HG03342 (cell line): ENCODE measurements around the gene MYO5B.

ENCODE experiments used
- ATAC-seq: cut with Tn5 transposase; IDR thresholded peaks from one replicate; pipeline ENCODE4 v1.9.1; 2021; ENCODE audit warnings: mild to moderate bottlenecking, moderate library complexity; ENCODE audit not compliant: unreplicated experiment

Gene MYO5B

GRCh38 chr18:49931760-49932159, 263.2 kb downstream of the MYO5B start:
- no peak for ATAC-seq

DNA sequence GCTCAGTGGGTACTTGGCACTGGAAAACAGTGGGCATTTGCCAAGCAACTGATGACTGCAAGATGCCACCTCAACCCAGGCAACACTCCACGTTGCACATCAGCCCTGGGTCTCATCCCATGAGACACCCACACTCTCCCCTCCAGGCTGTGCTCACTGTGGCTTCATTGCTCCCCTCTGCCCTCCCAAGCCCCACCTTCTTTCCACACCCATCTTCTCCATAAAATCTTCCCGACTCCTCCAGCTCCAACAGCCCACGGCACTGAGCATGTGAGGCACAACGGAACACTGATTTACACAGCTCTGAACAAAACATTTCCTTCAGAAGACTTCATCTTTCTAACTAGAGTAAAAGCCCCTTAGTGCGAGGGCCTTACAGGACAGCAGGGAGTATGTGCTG, 263.8 kb downstream of the MYO5B start:
- no peak for ATAC-seq

- ATAC-seq = no peak
These were observed 268.7 kb downstream of the MYO5B start for GRCh38 chr18:49926106-49926745.

DNA sequence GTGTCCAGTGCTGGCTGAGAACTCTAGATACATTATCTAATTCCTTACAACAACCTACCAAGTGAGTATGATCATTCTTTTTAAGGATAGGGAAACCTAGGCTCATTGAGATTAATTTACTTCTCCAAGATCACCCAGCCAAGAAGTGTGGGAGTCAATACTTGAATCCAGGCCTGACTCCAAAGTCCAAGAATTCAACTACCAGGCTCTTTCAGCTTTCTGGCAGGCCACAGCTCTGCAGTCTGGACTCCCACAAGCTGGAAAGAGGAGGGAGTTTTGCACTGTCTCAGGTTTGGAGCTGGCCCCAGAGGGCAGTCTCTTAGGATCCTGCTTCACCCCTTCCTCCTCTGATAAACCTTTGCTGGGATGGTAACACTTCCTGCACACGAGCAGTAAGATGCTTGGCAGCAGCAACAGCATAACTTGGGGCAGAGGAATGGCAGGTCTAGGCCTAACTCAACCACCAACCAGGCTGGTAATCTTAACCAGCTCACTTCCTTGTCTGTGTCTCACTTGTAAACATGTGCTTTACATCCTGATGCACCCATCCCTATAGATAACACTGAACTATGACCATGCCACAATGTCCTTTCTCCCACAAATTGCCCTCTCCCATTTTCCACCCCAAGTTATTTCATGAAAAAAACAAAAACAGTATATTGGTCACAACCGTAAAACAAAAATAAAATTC, 270.5 kb downstream of the MYO5B start:
- ATAC-seq = no peak

DNA sequence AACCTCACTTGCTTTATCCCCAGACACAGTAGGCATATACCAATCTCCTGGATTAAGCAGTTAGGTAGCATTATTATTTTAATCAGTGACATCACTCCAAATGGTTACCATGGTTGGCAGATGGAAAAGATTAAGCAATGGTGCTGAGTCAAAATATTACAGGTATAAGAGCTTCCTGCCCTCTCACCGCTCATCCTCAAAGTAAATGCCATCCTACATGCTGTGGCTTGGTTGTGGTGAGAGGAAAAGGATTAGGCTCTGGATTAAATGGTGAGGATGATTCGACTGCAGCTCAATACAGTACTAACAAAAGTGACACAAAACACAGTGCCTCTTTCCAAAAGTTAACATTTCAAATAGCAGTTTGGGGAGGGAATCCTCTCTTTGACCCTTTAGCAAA, 272.7 kb downstream of the MYO5B start:
- no peak for ATAC-seq

GRCh38 chr18:49921318-49921985, 273.5 kb downstream of the MYO5B start:
- ATAC-seq = no peak

DNA sequence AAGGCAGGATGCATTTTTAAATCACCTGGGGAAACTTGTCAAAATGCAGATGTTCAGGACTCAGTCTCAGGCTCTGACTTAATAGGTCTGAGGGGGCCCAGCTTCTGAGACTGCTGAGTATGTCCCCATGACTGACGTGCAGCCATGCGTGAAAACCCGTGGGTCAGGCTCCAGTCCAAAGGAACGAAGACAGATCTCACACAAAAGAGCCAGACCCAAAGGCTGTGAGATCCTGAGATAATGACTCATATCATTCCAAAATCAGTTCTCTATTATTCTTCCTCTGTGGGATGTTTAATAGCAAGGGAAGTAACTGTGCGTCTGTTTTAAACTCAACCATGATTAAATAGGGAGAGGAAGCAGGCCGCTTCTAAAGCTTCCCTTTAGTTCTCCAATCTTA, 274.2 kb downstream of the MYO5B start:
- no peak for ATAC-seq

DNA sequence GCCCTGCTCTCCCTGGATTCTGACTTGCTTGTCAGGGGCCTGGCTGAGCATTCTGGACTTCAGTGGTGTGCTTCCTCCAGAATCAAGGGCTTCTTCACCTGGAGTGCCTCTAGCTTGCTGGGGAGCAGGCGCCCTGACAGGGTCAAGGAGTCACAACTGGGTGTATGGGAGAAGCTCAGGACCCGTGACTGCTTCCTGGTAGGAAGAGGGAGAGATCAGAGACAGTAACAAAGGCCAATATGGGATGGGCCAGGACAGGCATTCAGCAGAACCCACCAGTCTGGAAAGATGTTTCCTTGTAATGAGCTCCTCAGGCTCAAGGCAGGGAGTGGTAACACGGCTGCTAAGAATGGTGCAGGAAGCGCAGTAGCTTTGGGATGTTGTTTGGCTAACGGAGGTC, 277.2 kb downstream of the MYO5B start:
- no peak for ATAC-seq

GRCh38 chr18:49915352-49915751, 279.6 kb downstream of the MYO5B start:
- no peak for ATAC-seq

GRCh38 chr18:49913221-49913620, 281.7 kb downstream of the MYO5B start:
- no peak for ATAC-seq

DNA sequence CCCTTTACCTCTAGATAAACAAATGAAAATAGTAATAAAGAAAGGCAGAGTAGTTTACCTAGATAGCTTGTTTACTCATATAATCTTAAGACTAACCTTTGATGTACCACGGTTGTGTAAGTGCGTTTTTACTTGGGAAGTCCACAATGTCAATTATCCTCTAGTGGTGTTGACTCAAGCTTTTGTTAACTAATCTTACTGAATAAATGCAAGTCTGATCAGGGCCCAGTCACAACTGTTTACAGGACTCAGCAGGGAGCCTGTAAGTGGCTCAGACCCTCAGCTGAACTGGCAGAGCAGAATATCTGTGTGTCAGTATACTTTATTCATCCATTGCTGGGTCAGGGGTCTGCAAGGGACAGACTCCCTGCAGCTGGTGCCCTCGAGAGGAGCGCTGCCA, 283.5 kb downstream of the MYO5B start:
- no peak for ATAC-seq

DNA sequence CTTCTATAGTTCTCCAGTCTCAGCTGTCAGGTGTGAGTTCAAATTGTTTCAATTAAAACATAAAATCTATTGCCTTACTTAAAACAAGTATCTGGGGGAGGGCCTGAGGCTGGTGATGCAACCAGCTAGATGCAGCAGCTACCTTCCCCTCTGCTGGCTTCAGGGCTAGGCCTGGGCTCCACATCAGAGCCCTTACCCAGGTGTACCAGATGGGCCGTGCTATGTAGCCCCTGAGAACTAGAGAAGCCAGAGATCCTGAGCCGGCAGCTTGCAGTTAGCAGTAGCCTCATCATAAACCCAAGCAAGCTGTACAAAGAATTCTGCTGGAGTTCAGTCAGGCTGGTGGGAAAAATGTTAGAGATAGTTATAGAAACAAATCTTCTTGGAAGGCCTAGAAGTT, 284.0 kb downstream of the MYO5B start:
- ATAC-seq = no peak

DNA sequence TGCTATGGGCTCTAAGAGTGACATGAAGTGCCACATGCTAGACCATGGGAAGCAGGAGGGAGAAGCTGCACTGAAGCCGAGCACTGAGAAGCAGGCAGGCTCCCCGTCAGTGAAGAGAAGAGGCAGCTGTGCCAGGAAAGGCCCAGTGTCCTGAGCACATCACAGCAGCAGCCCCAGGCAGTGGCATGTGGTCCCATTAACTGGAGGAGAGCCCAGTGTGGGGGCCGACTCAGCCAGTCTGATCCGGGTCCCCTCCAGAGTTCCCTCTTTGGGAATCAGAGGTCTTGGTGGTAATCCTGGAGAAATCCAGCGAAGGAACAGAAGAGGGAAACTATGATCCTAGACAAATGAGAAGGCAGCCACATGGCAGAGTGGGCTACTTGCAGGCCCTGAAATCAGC, 284.9 kb downstream of the MYO5B start:
- no peak for ATAC-seq

DNA sequence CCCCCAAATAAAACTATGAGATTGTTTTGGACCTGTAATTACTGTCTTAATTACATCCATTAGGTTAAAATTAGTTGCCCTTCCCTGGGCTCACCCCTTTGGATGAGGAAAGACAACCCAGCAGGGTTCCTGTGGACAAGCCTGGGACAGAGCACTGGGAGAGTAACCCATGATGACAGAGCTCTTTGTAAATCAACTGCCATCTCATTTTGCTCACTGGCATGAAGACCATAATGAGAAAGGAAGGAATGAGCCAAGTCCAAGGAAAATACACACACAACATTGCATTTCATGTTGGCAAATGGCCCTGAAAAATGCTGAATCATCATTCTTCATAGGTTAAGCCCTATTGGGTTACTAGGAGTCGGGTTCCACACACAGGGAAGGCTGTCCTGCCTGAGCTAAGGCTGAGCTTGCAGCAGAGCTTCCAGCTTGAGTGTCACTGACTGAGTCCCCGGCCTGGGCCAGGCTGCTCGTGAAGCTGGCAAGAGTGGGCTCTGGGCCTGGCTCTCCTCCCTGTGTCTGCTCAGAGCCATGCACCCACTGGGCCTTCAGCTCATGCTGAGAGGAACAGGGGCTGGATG, 287.5 kb downstream of the MYO5B start:
- no peak for ATAC-seq

GRCh38 chr18:49905771-49906170, 289.2 kb downstream of the MYO5B start:
- ATAC-seq = no peak

DNA sequence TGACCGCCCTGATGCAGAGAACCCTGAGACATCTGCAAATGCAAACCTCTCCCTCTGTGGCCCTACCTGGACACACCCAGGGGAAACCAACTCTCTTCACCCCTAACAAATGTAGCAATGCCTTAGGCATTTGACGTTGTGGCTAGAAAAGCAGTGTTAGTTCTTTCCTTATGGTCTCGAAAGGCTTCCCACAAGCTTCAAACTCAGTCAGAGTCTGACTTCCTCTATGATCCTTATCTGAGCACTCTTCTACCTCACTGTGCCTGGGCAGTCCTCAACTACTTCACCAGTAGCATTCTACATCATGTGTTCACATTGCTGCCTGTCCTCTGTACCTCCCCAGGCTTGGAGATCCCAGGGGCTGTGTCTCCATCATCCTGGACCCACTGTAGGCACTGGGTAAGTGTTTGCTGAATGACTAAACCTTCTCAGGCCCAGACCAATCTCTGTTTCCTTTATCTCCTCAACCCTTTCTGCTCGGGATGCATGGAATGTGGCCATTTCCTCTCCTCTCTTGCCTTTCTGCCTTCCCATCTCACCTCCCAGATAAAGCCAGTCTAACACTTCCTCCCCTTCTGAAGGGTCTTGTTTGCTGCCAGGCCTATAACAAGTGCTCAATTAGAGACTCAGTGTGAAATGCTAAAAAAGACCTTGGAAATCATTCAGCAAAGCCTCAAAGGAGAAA, 289.9 kb downstream of the MYO5B start:
- ATAC-seq = no peak

DNA sequence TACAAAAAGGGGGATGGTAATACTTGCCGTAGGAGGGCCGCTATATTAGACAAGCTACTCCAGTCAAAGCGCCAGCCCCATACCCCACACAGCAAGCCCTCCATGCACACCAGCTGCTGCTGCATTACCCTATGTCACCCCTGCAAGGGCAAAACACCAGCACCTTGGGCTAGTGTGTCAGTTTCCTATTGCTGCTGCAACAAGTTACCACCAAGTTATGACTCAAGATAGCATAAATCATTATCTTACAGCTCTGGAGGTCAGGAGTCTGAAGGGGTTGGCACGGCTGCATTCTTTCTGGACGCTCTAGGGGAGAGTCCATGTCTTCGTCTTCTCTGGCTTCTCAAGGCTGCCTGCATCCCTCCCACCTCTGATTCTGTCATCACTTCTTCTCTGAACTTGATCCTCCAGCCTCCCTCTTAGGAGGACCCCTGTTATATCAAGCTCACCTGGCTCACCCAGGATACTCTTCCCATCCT, 293.0 kb downstream of the MYO5B start:
- no peak for ATAC-seq

GRCh38 chr18:49899657-49900330, 295.2 kb downstream of the MYO5B start:
- ATAC-seq = no peak

GRCh38 chr18:49898421-49898820, 296.5 kb downstream of the MYO5B start:
- ATAC-seq = no peak

- ATAC-seq = no peak
These were observed 300.3 kb downstream of the MYO5B start for GRCh38 chr18:49894517-49895226.
